CD4-positive, alpha-beta T cell treated with Interleukin-17A for 4 hours (primary cell): ENCODE results near the gene VPS4A.

ENCODE experiments used
- DNase-seq: peaks from one replicate; pipeline ENCODE4 v3.0.0-alpha.2; 2020; ENCODE audit warnings: mixed read lengths

The VPS4A gene

DNA sequence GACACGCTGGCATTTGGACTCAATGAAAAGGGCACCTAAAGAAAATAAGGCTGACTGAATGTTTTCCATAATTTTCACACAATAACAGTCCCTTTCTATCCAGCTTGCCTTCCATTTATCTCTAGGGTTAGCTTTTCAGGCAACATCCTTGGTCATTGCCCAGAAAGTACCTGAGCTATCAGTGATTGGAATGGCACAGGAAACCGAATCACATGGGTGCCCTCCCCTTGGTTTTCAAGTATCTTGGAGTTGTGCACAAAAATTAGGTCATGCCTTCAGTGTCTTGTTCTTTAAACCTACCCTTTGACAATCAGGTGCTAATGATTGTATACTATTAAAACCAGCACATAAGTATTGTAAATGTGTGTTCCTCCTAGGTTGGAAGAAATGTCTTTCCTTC, 3.3 kb upstream of the VPS4A start:
- no peak for DNase-seq

GRCh38 chr16:69309316-69309715, 1.8 kb upstream of the VPS4A start:
- DNase-seq: no peak

DNA sequence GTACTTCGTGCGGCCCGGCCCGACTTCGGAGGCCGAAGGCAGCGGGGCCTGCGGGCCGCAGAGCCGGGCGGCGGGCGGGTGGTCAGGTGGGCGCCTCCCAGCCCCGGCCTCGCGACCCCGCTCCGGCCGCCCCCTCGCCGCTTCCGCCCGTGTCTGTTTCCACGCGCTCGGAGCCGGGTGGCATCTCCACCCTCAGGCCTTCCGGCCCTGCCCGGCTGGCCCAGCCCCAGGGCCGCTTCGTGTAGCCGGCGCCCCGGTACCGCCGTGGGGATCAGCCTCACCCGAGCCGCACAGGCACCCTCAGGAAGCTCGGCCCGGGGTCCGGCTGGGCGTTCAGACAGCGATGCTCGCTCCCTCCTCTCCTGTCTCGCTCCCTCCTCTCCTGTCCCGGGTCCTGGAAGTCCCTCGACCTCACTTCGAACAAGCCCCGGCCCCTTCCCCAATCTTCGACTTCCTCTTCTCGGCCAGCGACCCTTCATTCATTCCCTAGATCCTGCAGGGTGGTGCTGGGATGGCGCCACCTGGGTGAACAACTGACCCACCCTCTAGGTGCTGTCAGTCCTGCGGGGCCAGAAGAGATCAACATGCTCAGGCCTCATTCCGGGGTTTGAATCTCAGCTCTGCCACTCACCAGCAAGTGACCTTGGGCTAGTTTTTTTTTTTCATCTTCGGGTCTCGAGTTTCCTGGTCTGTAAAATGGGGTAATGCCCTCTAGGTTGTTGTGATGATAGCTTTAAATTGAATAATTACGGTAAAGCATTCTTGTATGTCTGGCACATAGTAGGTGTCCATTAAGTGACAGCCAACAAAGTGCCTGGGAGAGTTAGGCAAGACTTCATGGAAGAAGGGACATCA, 610 bp downstream of the VPS4A start:
- peak; percentile 51 for DNase-seq

DNA sequence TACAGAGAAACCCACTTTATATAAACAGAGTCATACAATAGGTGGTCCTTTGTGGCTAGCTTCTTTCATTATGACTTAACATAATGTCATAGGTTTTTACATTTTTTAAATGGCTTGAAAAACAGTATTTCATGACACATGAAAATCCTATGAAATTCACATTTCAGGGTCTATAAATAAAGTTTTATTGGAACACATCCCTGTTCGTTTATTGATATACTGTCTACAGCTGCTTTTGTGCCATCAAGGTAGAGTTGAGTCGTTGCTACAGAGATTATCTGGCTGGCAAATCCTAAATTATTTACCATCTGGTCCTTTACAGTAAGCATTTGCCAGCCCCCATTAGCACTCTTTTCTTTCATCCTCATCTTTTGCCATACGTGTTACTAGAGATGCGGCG, 2.3 kb downstream of the VPS4A start:
- no peak for DNase-seq

GRCh38 chr16:69314534-69314933, 3.4 kb downstream of the VPS4A start:
- DNase-seq: no peak

DNA sequence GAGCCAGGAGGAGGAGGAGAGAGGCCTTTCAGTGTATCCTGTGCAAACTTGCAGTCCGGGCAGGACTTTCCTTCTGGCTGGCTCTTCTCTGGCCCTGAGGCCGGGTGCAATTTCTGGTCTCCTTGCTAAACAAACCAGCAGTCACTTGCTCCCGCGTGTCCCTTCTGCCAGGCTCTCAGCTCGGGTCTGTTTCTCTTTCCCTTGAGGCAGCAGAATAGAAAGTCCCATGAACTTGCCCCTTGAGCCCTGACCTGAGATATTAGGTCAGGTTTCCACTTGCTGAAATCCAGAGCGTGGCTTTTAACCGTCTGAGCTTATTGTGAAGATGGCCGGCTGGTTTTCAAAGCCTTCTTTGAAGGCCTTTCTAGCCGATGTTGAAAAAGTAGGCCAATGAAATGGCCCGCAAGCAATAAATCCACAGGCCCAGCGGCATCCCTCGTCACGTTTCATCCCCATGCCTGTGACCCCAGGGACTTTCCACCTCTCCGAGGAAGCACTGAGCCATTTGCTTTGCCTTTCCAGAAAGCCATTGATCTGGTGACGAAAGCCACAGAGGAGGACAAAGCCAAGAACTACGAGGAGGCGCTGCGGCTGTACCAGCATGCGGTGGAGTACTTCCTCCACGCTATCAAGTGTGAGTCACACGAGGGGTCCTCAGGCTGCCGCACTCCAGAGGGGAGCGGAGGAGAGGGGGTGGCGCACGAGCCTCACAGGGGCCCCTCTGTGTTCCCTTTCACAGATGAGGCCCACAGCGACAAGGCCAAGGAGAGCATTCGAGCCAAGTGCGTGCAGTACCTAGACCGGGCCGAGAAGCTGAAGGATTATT, 4.5 kb downstream of the VPS4A start:
- DNase-seq: no peak

DNA sequence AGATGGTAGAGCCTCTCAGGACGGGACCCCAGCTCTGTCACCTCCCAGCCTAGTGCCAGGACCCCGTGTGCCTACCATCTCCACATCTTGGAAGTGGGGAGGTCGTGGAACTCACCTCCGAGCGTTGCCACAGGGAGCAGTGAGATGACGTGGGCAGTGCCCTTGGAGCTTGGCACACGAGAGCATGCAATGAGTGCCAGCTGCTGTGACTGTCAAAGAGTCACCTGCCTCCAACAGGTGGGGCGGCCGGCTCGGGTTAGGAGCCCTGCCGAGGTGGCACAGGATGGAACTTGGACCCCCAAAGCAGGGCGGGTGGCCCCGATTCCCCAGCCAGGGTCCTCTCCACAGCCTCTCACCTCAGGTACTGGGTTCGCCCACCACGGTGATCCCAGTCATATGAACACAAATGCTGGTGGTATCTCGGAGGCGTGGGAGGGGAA, 5.5 kb downstream of the VPS4A start:
- DNase-seq: no peak

DNA sequence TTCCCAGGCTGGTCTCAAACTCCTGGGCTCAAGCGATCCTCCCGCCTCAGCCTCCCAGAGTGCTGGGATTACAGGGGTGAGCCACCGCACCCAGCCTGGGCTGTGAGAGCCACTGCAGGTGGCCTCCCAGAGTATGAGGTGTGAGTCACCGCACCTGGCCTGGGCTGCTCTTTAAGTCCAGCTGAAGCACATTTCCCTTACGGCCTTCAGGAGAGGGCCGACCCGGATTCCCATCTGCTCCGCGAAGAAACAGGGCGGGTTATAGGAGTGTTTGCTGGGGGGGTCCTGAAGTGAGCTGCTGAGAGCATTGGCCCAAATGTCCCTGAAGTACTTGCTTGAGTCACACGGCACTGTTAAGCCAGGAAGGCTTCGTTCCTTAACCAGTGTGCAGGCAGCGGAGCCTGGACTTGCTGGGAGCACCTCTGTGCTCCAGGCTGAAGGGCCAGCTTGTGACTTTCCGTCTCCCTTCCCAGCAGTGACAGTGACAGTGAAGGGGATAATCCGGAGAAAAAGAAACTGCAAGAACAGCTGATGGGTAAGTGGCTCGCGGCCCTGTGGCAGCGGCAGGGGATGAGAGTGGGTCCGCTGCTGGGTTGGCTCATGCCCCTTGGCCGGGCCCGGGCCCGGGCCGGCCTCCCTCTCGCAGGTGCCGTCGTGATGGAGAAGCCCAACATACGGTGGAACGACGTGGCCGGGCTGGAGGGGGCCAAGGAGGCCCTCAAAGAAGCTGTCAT, 7.2 kb downstream of the VPS4A start:
- no peak for DNase-seq

- DNase-seq: no peak
Observed at GRCh38 chr16:69318911-69319289, 7.8 kb downstream of the VPS4A start.

DNA sequence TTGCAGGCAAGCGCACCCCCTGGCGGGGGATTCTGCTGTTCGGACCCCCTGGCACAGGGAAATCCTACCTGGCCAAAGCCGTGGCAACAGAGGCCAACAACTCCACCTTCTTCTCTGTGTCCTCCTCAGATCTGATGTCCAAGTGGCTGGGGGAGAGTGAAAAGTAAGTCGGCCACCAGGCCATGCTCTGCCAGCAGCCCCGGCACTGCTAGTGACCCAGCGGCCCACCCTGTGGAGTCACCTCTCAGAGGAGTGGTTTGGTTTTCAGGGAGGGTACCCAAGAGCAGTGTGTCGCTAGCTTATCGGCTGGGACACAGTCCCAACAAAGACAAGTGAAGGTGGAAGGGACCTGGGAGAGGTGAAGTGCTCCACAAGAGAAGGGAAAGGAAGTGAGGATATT, 8.2 kb downstream of the VPS4A start:
- no peak for DNase-seq

GRCh38 chr16:69319826-69320739, 8.9 kb downstream of the VPS4A start:
- no peak for DNase-seq

GRCh38 chr16:69320740-69321073, 9.6 kb downstream of the VPS4A start:
- DNase-seq: no peak

GRCh38 chr16:69321080-69321479, 9.9 kb downstream of the VPS4A start:
- no peak for DNase-seq

DNA sequence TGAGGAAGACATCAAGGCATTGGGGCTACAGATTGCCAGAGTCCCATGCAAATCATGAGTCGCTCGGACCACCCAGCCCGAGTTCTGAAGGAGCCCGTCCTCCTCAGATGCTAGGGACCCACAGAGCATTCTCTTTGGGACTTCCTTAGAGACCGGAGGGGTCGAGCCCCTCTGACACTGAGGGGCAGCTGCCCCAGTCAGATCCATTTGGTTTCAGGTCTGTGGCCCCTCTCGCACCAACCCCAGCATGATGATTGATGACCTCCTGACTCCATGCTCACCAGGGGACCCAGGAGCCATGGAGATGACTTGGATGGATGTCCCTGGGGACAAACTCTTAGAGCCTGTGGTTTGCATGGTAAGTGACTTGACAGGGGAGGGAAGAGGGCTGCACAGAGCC, 11.2 kb downstream of the VPS4A start:
- DNase-seq: no peak

GRCh38 chr16:69323415-69323814, 12.3 kb downstream of the VPS4A start:
- DNase-seq: no peak

DNA sequence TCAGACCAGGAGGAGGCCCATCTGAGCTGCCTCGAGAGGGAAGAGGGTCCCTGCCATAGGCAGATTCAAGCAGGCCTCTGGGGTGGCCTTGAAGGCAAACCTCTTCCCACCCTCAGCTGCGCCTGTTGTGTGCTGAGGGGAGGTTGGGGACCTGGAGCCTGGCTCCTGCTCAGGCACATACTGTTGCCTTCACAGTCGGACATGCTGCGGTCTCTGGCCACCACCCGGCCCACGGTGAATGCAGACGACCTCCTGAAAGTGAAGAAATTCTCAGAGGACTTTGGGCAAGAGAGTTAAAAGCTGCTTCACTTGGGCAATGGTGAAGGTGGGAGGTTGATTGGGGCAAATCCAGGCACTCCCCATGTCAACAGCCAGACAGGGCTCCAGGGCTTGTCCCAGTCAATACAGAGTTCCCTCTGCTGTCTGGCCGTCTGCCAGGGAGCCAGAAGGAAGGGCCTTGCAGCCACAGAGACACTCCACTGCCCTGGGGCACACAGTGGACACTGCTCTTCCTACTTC, 12.9 kb downstream of the VPS4A start:
- DNase-seq: no peak

GRCh38 chr16:69324585-69325253, 13.6 kb downstream of the VPS4A start:
- no peak for DNase-seq

GRCh38 chr16:69325784-69326171, 14.6 kb downstream of the VPS4A start:
- DNase-seq: no peak

DNA sequence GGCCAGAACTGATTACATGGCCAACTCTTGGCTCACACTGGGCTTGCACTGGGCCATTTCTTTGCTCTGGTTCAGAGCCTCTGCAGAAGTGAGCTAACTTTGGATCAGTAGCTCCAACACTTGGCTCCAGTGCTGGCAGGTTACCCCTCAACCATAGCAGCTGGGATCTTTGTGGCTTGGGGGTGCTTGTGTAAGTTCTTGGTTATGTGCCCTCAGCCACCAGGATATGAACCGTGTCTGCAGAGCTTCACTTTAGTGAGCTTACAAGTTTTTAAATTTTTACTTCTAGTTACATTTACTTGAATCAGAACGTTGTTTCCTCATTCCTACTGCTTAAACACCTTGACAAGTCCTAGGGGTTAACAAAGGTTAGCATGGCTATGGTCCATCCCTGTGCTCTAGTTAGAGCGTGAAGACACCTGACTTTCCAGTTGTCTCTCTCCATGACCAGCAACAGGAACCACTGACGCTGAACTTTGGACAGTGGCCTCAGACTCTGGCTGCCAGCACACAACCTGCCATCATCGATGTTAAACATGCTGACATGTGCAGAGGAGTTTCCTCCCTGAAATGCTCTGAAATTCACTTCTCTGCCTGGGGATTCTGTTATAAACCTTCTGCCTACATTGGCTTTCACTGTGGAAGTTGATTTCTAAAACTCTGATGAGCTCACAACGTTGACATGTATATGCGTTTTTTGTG, 15.2 kb downstream of the VPS4A start:
- DNase-seq: no peak

- DNase-seq: no peak
Observed at GRCh38 chr16:69327585-69328310, 16.6 kb downstream of the VPS4A start.
